ENCODE results near the gene CLDN19.

CLDN19 gene

DNA sequence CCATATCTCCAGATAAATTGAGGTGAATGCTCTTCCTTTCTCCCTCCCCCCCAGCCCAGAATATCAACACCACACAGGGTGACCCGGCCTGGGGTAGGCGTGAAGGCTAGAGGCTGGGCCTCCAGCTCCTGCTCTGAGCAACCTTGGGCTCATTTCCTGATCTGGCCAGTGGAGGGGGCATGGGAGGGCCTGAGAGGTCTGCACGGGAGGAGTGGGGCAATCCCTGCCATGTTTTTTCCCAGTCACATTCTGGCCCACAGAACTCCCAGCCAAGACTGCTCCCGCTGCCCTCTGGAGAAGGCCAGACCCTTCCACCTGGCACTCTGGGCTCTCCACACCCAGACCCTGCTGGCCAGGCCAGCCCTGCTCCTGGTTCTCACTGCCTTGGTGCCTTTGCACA is 3.9 kb downstream of the CLDN19 start:
- H3K27ac ChIP-seq (ENCODE audit: low read length): no peak overlapping the region

DNA sequence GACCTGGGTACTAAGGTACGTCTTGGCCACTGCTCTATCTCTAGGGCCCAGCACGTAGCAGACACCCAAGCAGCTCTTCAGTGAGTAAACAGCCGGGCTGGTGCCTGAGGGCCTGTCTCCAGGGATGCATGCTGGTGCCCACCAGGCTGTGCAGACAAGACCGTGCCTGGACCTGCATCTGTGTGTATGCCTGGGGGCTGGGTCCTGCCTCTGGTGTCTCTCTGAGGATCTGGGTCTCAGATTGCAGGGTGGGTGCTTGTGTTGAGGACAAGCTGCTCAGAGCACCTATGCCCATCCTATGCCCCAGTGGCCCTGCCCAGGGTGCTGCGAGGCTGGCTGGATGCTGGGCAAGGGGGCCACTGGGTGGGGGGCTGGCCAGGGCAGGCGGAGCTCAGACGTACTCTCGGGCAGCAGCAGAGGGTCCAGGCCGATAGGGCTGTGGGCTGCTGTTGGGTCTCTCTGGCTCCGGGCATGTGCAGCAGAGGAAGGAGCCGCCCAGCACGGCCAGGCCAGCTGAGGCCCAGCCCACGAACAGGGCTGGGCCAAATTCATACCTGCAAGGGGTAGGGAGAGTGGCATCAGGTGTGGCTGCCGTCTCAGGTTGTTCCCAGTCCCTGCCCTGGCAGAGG is 4.4 kb downstream of the CLDN19 start:
- Histone ChIP-seq H3K4me2 (ENCODE audit: low read length) (no peak overlapping the region), H3K9me3 (ENCODE audit: insufficient read depth, low read length) (no peaks in the 10 kb centered on the region), H4K20me1 (ENCODE audit: insufficient read depth, low read length) (no peaks in the 10 kb centered on the region), H3K27ac (ENCODE audit: low read length) (no peak overlapping the region), H3K36me3 (replicated peaks; ENCODE audit: low read depth, low read length) (no peaks in the 10 kb centered on the region), H2AFZ (ENCODE audit: low read depth, low read length) (no peak overlapping the region), H3K9ac (ENCODE audit: low read length) (no peak overlapping the region), H3K4me1 (ENCODE audit: low read length) (peaks cover 16% of the 10 kb centered on the region), H3K79me2 (ENCODE audit: low read length) (no peaks in the 10 kb centered on the region), H3K27me3 (ENCODE audit: low read depth, low read length) (no peaks in the 10 kb centered on the region), H3K4me3 (ENCODE audit: low read length) (no peak overlapping the region)
- TF ChIP-seq EZH2phosphoT487 (IDR thresholded peaks at IDR 0.05; ENCODE audit: low read depth): no peak
- TF ChIP-seq, protein P1, sequence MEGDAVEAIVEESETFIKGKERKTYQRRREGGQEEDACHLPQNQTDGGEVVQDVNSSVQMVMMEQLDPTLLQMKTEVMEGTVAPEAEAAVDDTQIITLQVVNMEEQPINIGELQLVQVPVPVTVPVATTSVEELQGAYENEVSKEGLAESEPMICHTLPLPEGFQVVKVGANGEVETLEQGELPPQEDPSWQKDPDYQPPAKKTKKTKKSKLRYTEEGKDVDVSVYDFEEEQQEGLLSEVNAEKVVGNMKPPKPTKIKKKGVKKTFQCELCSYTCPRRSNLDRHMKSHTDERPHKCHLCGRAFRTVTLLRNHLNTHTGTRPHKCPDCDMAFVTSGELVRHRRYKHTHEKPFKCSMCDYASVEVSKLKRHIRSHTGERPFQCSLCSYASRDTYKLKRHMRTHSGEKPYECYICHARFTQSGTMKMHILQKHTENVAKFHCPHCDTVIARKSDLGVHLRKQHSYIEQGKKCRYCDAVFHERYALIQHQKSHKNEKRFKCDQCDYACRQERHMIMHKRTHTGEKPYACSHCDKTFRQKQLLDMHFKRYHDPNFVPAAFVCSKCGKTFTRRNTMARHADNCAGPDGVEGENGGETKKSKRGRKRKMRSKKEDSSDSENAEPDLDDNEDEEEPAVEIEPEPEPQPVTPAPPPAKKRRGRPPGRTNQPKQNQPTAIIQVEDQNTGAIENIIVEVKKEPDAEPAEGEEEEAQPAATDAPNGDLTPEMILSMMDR (IDR thresholded peaks at IDR 0.05; ENCODE audit: low read depth, low read length): no peak

More for the DNA sequence above, 3.9 kb downstream of the CLDN19 start:
- Histone ChIP-seq H3K79me2 (ENCODE audit: low read length) (no peaks in the 10 kb centered on the region), H3K4me1 (ENCODE audit: low read length) (peaks cover 11% of the 10 kb centered on the region), H3K36me3 (replicated peaks; ENCODE audit: low read depth, low read length) (no peaks in the 10 kb centered on the region), H2AFZ (ENCODE audit: low read depth, low read length) (no peak overlapping the region), H3K9ac (ENCODE audit: low read length) (no peak overlapping the region), H3K4me3 (ENCODE audit: low read length) (no peak overlapping the region), H3K4me2 (ENCODE audit: low read length) (no peak overlapping the region), H3K9me3 (ENCODE audit: insufficient read depth, low read length) (no peaks in the 10 kb centered on the region), H4K20me1 (ENCODE audit: insufficient read depth, low read length) (no peaks in the 10 kb centered on the region), H3K27me3 (ENCODE audit: low read depth, low read length) (no peaks in the 10 kb centered on the region)
- TF ChIP-seq, protein P1 (IDR thresholded peaks at IDR 0.05; ENCODE audit: low read depth, low read length): no peak
- no peak for TF ChIP-seq EZH2phosphoT487 (IDR thresholded peaks at IDR 0.05; ENCODE audit: low read depth)

DNA sequence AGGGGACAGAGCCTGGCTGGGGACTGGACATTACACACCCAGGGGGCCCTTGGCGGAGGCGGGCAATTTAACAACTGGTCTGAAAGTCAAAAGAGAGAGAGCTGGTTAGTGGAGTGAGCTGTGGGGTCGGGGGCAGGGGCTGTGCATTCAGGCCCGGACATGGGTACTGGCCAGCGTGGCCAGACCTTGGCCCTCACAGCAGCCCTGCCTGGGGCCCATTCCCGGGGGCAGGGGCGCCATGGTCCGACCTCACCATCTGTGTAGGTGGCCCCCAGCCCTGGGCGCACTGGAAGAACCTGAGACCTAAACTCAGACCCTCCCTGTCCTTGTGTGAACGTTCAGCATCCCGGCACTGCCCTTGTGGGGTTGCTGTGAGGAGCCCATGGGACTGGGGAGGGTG is 5.0 kb downstream of the CLDN19 start:
- TF ChIP-seq EZH2phosphoT487 (IDR thresholded peaks at IDR 0.05; ENCODE audit: low read depth): no peak
- TF ChIP-seq, protein P1 (IDR thresholded peaks at IDR 0.05; ENCODE audit: low read depth, low read length): no peak
- Histone ChIP-seq H3K27me3 (ENCODE audit: low read depth, low read length) (no peaks in the 10 kb centered on the region), H3K79me2 (ENCODE audit: low read length) (no peaks in the 10 kb centered on the region), H3K4me3 (ENCODE audit: low read length) (no peak overlapping the region), H3K4me2 (ENCODE audit: low read length) (no peak overlapping the region), H3K9ac (ENCODE audit: low read length) (no peak overlapping the region), H3K27ac (ENCODE audit: low read length) (no peak overlapping the region), H3K36me3 (replicated peaks; ENCODE audit: low read depth, low read length) (no peaks in the 10 kb centered on the region), H3K4me1 (ENCODE audit: low read length) (peaks cover 16% of the 10 kb centered on the region), H2AFZ (ENCODE audit: low read depth, low read length) (no peak overlapping the region), H3K9me3 (ENCODE audit: insufficient read depth, low read length) (no peaks in the 10 kb centered on the region), H4K20me1 (ENCODE audit: insufficient read depth, low read length) (no peaks in the 10 kb centered on the region)

DNA sequence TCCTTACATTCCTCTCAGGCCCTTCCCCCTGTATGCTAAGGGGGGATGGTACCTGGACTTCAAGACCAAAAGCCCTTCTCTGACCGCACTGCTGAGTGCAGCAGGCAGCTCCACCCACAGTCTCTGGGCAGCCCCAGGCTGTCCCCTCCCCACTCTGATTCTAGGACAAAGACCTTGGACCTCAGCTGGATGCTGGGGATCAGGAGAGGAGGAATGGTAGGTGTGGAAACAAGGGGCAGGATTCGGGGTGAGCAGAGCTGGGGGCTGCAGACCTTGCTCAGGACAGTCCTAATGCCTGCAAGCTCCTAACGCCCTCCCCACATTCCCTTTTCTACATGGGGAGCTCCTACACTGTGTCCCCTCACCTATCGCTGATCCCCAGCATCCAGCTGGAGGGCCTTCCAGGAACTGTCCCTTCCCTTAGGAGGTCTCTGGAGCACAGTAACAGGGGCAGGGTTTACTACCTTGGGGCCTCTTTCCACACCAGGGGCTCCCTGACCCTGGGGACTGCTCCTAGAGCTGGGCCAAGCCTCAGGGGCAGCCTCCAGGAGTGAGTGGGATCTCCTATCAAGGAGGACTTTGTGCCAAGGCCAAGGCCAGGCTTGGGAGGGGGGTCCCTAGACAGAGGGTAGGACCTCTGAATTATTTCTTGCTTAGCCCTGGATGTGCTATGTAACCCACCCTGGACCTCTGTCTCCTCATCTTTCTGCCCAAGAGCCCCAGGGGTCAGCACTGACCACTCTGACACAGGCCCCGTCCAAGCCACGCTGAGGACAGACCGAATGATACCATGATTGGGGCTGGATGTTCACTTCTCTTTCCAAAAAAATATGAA is 5.6 kb downstream of the CLDN19 start:
- no peak for TF ChIP-seq EZH2phosphoT487 (IDR thresholded peaks at IDR 0.05; ENCODE audit: low read depth)
- TF ChIP-seq, protein P1 (IDR thresholded peaks at IDR 0.05; ENCODE audit: low read depth, low read length): no peak

More for the DNA sequence above, 5.6 kb downstream of the CLDN19 start:
- H3K4me1 ChIP-seq (ENCODE audit: low read length): peaks cover 16% of the 10 kb centered on the region
- no peak overlapping the region for H2AFZ ChIP-seq (ENCODE audit: low read depth, low read length)
- H3K4me2 ChIP-seq (ENCODE audit: low read length): no peak overlapping the region
- H3K27me3 ChIP-seq (ENCODE audit: low read depth, low read length): no peaks in the 10 kb centered on the region
- H3K79me2 ChIP-seq (ENCODE audit: low read length): no peaks in the 10 kb centered on the region
- no peaks in the 10 kb centered on the region for H3K9me3 ChIP-seq (ENCODE audit: insufficient read depth, low read length)
- no peaks in the 10 kb centered on the region for H3K36me3 ChIP-seq (replicated peaks; ENCODE audit: low read depth, low read length)
- H3K27ac ChIP-seq (ENCODE audit: low read length): no peak overlapping the region
- no peak overlapping the region for H3K4me3 ChIP-seq (ENCODE audit: low read length)
- H4K20me1 ChIP-seq (ENCODE audit: insufficient read depth, low read length): no peaks in the 10 kb centered on the region
- no peak overlapping the region for H3K9ac ChIP-seq (ENCODE audit: low read length)

Data from OCI-LY3 (cell line).